Breast epithelium (tissue), 3 donors: ENCODE data around the gene CYP2U1.

Experiments used
- POLR2A ChIP-seq: fragments of 450-650 bp; IDR thresholded peaks from one replicate; pipeline ENCODE4 v1.6.1; 2016; ENCODE audit warnings: antibody characterized with exemption, mild to moderate bottlenecking, moderate library complexity
- POLR2AphosphoS5 ChIP-seq, 3 donors: sonication (generic); formaldehyde crosslinking; IDR thresholded peaks; one replicate each; pipeline ENCODE4 v1.6.1; 2017; ENCODE audit warnings: antibody characterized with exemption in 3 of 3

- no peak for TF ChIP-seq POLR2AphosphoS5 (IDR thresholded peaks at IDR 0.05)
- TF ChIP-seq POLR2A: no peak
Observed at GRCh38 chr4:107972605-107973004, 41.3 kb downstream of the CYP2U1 start.
